NCI-H446 (cell line): ENCODE results near the gene NUDT7.

Source experiments
- DNase-seq, 2 experiments: peaks; one replicate each; lab custom pipeline; 2025; lab: John Stamatoyannopoulos, UW

Gene NUDT7

GRCh38 chr16:77722309-77723107 is at the start of gene NUDT7:
Gene NUDT7 (plus strand): TSS chr16:77722514. CDS start chr16:77722583, 69 bp downstream.
- DNase-seq, result peak; percentile 21 to 72

- DNase-seq, result no peak
These were observed 47.4 kb upstream of the NUDT7 start for GRCh38 chr16:77674888-77675287.

DNA sequence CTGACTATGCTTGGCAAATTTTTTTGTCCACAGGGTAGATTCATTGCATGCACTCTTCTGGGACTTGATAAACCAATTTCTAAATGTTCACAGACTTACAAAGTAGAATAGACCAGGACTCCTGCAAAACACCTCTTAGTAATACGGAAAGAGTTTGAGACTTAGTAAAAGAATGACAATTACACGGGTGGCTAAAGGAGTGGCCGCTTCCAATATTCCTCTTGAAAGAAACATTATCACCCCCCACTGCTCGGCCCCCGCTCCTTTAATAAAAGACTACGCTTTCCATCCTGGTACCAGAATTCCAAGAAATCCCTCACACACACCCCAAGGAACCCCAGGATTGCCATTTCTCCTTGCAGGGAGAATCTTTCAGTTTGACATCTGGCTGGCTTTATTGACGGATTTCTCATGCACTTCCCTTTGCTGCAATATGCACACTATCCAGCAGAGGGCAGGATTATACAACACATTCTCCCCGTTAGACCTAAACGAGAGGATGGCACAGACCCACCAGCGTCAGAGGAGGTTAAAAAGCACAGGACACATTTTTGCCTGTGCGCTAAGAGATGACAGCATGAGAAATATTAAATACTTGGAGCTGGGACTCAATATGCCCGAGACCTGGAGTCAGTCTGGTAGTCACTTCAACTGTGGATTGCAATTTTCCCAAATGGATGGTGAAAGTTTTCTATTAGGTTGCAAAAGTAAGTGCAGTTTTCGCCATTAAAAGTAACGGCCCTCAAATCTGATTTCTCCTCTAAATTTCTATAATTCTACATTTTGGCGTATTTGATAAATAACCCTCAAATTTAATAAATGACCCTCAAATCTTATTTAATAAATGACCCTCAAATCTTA is 46.6 kb upstream of the NUDT7 start:
- DNase-seq, result peak in 1 of 2 experiments; percentile 45

- no peak for DNase-seq
These were observed 45.2 kb upstream of the NUDT7 start for GRCh38 chr16:77677129-77677528.

- no peak for DNase-seq
These were observed 42.9 kb upstream of the NUDT7 start for GRCh38 chr16:77679391-77679790.

DNA sequence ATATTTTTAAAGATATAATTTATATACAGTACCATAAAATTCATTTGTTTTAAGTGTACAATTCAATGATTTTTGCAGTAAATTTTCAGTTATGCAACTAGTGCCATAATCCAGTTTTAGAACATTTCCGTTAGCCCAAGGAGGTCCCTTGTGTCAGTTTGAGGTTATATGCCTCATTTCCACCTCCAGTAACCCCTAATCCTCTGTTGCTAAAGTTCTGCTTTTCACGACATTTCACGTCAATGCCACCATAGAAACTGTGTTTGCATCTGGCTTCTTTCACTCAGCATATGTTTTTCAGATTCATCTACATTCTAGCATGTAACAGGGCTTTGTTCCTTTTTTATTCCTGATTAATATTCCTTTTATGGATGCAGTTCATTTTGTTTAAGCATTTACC is 42.4 kb upstream of the NUDT7 start:
- no peak for DNase-seq

DNA sequence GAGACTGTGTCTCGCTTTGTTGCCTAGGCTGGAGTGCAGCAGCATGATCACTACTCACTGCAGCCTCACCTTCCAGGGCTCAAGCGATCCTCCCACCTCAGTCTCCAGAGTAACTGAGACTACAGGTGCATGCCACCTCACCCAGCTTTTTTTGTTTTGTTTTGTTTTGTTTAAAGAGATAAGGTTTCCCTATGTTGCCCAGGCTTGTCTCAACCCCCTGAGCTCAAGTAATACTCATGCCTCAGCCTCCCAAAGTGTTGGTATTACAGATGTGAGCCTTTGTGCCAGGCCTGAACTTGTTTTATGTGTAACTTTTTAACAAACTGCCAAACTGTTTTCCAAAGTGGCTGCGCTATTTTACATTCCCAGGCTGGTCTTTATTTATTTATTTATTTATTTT is 41.8 kb upstream of the NUDT7 start:
- no peak for DNase-seq

- DNase-seq, result no peak
These were observed 39.7 kb upstream of the NUDT7 start for GRCh38 chr16:77682586-77682985.

DNA sequence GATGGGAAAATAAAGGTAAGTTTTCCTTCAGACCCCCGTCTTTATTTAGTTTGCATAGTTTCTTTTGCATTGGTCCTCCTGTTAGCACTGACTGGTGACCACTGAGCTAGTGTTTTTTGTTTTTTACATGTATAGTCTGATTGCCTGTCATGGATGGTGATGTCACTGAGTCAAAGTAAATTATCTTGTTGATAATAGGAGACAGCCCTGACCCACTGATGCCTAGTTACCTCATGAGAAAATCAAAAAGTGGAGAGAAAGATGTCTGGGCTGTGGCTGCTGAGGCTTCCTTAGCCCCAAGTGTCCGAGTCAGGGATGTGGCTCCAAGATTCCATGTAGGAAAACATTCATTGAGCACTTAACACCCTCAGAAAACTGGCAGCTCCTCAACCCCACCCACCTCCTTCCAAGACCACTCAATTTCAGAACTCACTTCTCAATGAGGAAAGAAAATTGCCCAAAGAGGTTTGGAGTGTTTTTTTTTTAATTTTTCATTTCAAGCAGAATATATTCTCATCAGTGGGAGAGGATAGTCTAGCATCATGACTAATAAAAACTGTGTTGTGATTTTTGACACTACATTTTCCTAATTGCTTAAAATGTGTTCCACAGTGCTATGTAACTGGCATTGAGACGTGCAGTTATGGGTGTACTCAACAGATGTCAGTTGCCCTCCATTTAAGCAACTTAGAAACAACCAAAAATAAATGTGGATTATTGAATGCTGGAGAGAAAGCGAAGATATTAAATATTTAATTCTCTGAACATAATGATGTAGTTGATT is 38.7 kb upstream of the NUDT7 start:
- no peak for DNase-seq

DNA sequence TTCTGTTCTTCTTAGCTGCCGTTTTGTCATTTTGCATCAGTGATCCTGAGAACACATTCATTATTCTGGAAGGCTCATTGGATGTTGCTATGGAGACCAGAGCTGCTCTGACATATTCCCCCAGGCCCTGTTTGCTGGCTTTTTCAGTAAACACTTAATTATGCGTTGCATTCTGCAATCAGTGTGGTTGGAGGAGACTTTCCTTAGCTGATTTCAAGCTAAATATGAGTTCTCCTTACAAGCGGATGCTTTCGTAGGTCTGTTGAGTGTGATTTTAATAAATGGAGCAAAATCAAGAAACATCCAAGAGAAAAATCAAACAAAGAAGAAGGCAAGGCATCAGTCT is 38.2 kb upstream of the NUDT7 start:
- DNase-seq, result no peak

- no peak for DNase-seq
These were observed 35.9 kb upstream of the NUDT7 start for GRCh38 chr16:77686385-77686784.

GRCh38 chr16:77689971-77690370 is 32.3 kb upstream of the NUDT7 start:
- DNase-seq, result no peak

GRCh38 chr16:77690416-77690815 is 31.9 kb upstream of the NUDT7 start:
- no peak for DNase-seq

GRCh38 chr16:77692612-77693011 is 29.7 kb upstream of the NUDT7 start:
- no peak for DNase-seq

GRCh38 chr16:77696149-77696548 is 26.2 kb upstream of the NUDT7 start:
- DNase-seq, result no peak

GRCh38 chr16:77700846-77701245 is 21.5 kb upstream of the NUDT7 start:
- no peak for DNase-seq

GRCh38 chr16:77705351-77705750 is 17.0 kb upstream of the NUDT7 start:
- no peak for DNase-seq

GRCh38 chr16:77711179-77711578 is 11.1 kb upstream of the NUDT7 start:
- no peak for DNase-seq

GRCh38 chr16:77711775-77712174 is 10.5 kb upstream of the NUDT7 start:
- no peak for DNase-seq

DNA sequence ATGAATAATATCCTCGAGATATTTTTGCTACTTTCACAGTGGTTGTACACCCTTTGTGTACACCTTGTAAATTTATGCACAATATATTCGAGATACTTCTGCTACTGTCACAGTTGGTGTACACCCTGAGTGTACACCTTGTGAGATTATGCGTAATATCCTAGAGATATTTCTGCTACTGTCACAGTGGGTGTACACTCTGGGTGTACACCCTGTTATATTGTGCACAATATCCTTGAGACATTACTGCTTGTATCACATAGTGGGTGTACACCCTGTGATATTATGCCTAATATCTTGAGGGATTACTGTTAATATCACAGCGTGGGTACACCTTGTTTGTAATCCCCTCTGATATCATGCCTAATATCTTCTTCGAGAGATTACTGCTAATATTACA is 7.2 kb upstream of the NUDT7 start:
- DNase-seq, result no peak

- DNase-seq, result no peak
These were observed 484 bp upstream of the NUDT7 start for GRCh38 chr16:77721752-77722308.

DNA sequence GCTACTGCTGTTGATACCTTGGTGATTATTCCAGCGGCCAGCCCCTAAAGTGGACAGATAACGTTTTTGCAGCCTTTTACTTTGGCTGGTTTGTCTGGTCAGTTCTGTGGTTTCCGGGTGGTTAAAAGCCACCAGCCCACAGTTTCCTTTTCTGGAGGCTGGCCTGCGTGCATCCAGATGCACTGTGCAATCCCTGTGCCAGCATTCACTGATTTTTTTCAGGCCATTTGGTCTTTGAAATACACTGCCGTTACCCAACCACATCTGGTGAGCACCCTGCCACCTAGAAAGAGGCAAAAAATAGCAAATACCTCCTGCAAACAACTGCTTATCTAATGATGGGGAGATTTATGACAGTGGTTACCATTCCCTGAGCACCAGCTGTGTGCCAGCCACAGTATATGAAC is 797 bp downstream of the NUDT7 start:
- no peak for DNase-seq
